GM18508 (cell line): Measurements from ENCODE around the gene PILRB.
"Not testable (repeated sequence)": the region's sequence is repeated elsewhere in the genome, so short reads cannot be mapped to it uniquely, and the experiment has no call there.

ENCODE experiments used
- ATAC-seq: cut with Tn5 transposase; IDR thresholded peaks from one replicate; pipeline ENCODE4 v1.9.1; 2021; ENCODE audit warnings: moderate number of reproducible peaks; ENCODE audit not compliant: insufficient read depth, unreplicated experiment

The PILRB gene

DNA sequence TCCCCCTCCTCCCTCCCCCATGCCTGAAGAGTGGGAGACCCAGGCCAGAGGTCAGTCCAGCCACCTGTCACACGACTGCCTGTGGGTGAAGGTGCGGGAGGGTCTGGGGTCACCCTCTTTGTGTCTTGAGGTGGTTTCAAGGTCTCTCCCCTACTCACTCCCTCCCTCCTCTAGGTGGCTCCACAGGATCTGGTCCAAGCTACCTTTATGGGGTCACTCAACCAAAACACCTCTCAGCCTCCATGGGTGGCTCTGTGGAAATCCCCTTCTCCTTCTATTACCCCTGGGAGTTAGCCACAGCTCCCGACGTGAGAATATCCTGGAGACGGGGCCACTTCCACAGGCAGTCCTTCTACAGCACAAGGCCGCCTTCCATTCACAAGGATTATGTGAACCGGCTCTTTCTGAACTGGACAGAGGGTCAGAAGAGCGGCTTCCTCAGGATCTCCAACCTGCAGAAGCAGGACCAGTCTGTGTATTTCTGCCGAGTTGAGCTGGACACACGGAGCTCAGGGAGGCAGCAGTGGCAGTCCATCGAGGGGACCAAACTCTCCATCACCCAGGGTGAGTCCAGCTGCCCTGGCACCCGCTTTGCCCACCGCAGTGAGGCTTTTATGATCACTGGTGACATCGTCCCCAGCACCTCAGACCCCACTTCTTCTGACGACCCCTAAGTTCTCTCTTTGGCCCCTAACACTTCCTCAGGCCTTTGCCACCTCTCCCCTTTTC, 16.1 kb downstream of the PILRB start:
- ATAC-seq: not testable (repeated sequence)

GRCh38 chr7:100374601-100375000, 16.7 kb downstream of the PILRB start:
- ATAC-seq: no peak

- no peak for ATAC-seq
Measured at GRCh38 chr7:100376066-100376465, 18.1 kb downstream of the PILRB start.

- no peak for ATAC-seq
Measured at GRCh38 chr7:100378114-100378755, 20.3 kb downstream of the PILRB start.

DNA sequence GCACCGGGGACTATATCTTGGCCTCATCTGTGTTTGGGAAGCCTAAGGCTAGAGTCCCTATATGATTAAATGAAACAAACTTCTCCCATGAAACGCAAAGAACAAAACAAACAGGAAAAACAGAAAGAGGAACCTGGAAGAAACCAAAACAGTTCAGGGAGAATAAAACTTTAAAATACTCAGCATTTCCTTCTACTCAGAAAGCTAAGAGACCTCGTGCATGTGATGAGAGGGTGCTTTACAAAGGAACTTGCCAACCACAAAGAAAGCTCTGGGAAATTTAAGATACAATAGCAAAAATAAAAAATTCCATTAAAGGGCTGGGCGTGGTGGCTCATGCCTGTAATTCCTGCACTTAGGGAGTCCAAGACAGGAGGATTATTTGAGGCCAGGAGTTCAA, 22.3 kb downstream of the PILRB start:
- no peak for ATAC-seq

DNA sequence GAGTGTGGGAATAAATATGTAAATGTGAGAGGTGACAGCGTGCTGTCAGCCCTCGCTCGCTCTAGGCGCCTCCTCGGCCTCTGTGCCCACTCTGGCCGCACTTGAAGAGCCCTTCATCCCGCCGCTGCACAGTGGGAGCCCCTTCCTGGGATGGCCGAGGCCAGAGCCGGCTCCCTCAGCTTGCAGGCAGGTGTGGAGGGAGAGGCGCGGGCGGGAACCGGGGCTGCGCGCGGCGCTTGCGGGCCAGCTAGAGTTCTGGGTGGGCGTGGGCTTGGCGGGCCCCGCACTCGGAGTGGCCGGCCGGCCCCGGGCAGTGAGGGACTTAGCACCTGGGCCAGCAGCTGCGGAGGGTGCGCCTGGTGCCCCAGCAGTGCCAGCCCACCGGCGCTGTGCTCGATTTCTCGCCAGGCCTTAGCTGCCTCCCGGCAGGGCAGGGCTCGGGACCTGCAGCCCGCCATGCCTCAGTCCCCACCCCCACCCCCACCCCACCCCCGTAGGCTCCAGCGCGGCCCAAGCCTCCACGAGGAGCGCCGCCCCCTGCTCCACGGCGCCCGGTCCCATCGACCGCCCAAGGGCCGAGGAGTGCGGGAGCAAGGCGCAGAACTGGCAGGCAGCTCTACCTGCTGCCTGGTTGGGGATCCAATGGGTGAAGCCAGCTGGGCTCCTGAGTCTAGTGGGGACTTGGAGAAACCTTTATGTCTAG, 23.8 kb downstream of the PILRB start:
- not testable (repeated sequence) for ATAC-seq

- not testable (repeated sequence) for ATAC-seq
Measured at GRCh38 chr7:100382234-100382853, 24.4 kb downstream of the PILRB start.

GRCh38 chr7:100384628-100385294, 26.8 kb downstream of the PILRB start:
- no peak for ATAC-seq

DNA sequence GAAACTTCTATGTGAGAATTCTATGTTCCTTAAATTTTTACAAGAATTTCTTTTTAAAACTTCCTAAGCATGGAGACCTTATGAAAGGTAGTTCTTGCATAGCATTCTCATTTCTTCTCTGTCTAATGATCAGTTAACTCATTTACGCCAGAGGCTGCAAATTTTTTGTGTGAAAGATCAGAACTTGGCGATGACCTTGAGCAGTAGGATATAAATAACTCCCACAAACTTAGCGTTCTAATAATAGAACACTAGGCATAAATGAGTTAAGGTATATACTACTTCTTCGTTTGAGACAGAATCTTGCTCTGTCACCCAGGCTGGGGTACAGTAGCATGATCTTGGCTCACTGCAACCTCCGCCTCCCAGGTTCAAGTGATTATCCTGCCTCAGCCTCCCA, 29.0 kb downstream of the PILRB start:
- ATAC-seq: no peak

DNA sequence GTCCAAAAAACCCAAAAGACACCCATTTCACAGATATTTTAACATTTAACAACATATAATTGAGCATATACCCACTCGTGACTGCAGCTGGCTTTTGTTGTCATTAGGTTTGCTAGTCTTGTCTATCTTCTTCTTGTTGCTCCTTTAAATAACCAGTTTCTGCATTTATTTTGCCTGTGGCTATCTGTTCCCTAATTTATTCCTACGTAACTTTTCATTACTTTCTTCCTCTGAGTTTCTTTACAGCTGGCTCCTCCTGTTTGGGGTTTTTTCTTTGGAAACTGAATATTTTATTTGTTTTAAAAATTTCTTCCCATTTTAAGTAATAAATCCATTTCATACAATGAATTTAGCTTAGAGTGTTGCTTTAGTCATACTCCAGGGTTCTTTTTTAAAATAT, 29.8 kb downstream of the PILRB start:
- no peak for ATAC-seq

DNA sequence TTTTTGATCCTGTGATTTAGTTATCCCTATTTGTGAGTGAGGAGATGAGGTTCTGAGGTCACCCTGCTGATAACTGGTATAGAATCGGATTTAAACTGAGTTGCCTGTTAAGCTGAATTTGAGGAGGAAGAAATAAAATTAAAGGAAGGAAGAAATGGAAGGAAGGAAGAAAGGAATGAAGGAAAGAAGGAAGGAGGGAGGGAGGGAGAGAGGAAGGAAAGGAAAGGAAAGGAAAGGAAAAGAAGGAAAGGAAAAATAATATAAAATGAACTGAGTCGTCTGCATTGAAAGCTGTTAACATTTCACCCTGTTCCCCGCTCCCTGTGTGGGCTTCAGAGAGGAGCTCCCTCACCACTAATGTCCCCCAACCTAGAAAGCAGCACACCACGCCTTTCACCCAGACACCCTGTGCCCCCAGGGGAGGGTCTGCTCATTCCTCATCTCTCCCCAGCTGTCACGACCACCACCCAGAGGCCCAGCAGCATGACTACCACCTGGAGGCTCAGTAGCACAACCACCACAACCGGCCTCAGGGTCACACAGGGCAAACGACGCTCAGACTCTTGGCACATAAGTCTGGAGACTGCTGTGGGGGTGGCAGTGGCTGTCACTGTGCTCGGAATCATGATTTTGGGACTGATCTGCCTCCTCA, 31.6 kb downstream of the PILRB start:
- ATAC-seq: no peak

DNA sequence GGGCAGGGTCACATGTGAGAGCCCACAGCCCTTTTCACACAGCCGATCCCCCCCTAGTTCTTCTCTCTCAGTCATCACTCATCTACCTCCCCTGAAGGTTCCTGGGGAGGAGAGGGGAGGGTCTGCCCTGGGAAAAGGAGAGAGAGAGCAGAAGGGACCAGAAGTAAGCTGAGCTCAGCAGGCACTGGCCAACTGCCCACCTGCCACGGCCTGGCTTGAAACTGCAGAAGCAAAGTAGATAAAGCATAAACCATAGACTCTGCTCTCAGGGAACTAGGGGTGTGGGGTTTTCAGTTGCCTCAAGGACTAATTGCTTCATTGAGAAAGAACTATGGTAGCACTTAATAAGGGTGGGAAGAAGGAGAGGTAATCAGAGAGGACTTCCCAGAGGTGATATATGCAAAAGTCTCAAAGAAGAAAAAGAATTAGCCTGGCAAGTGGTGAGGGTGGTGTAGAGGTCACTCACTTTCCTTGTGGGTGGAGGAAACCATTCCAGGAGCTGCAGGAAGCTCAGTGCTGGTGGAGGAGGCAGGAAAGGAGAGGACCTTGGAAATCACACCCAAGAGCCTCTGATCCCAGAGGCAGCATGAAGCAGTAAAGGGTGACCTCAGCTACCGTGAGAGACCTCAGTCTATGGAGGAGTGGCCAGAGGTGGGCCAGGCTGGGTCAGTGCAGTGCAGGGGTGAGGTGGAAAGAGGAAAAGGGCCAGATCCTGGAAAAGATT, 32.5 kb downstream of the PILRB start:
- no peak for ATAC-seq

GRCh38 chr7:100393233-100393905, 35.5 kb downstream of the PILRB start:
- no peak for ATAC-seq

DNA sequence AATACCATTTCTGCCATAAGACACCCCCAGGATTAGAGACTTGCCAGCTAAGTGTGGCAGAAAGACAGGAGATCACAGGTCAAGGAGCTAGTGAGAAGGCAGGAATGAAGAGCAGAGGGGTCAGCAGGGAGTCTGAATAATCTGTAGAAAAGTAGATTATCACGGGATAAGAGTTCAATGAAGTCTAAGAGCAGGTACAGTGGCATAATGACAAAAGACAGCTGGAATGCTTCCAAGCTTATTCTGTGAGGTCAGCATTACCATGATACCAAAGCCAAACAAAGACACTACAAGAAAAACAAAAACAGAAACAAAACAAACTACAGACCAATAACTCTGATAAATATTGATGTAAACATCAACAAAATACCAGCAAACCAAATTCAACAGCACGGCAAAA, 36.2 kb downstream of the PILRB start:
- no peak for ATAC-seq

- peak; percentile 78 for ATAC-seq
Measured at GRCh38 chr7:100396421-100396982, 38.6 kb downstream of the PILRB start.

GRCh38 chr7:100397315-100398081, 39.6 kb downstream of the PILRB start:
- no peak for ATAC-seq

DNA sequence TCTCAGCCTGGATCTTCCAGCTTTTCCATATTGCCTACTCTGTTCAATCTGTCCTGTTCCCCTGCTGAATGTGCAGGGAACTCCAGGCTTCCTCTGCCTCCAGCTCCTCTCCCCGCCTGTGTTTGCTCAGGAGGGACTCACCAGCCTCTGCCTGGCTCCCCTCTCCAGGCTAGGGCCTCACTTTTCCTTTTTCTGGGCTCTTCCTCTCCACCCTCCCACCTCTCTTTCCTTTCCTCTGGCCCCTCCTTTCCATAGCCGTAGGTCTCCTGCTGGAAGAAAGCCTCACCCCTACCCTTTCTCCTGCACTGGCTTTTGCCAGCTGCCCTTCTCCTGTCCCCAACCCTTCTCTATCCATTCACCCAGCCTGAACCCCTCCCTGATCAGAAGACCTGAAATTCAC, 40.3 kb downstream of the PILRB start:
- ATAC-seq: no peak

DNA sequence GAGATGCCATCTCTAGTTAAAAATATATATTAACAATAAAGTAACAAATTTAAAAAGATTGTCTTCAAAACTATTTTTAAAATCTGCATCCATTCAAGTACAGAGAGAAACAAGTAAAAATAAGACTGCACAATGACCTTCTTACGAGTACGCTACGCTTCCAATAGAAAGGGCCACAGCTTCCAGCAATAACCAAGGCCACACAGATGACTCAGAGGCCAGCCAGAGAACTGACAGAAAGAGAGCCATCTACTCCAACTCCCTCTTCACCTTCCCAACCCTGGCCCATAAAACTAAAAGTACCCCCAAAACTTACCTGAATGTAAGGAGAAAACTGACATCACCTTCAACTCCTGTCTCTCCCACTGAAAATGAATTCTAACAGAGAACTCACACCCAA, 42.1 kb downstream of the PILRB start:
- no peak for ATAC-seq
